LNCAP (cell line): ENCODE results near the gene NPFFR2.

Experiments
- TF ChIP-seq, protein P1 (sequence below): fragments of 450-650 bp; IDR thresholded peaks from 2 replicates; pipeline ENCODE4 v1.5.1; 2017; ENCODE audit warnings: mild to moderate bottlenecking

NPFFR2 gene

GRCh38 chr4:72031868-72032608 lies at the start of gene NPFFR2:
Gene NPFFR2, plus strand, starts transcription at chr4:72032000. Its CDS starts 96,592 bp downstream, at chr4:72128592.
- TF ChIP-seq, protein P1, sequence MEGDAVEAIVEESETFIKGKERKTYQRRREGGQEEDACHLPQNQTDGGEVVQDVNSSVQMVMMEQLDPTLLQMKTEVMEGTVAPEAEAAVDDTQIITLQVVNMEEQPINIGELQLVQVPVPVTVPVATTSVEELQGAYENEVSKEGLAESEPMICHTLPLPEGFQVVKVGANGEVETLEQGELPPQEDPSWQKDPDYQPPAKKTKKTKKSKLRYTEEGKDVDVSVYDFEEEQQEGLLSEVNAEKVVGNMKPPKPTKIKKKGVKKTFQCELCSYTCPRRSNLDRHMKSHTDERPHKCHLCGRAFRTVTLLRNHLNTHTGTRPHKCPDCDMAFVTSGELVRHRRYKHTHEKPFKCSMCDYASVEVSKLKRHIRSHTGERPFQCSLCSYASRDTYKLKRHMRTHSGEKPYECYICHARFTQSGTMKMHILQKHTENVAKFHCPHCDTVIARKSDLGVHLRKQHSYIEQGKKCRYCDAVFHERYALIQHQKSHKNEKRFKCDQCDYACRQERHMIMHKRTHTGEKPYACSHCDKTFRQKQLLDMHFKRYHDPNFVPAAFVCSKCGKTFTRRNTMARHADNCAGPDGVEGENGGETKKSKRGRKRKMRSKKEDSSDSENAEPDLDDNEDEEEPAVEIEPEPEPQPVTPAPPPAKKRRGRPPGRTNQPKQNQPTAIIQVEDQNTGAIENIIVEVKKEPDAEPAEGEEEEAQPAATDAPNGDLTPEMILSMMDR: no peak

DNA sequence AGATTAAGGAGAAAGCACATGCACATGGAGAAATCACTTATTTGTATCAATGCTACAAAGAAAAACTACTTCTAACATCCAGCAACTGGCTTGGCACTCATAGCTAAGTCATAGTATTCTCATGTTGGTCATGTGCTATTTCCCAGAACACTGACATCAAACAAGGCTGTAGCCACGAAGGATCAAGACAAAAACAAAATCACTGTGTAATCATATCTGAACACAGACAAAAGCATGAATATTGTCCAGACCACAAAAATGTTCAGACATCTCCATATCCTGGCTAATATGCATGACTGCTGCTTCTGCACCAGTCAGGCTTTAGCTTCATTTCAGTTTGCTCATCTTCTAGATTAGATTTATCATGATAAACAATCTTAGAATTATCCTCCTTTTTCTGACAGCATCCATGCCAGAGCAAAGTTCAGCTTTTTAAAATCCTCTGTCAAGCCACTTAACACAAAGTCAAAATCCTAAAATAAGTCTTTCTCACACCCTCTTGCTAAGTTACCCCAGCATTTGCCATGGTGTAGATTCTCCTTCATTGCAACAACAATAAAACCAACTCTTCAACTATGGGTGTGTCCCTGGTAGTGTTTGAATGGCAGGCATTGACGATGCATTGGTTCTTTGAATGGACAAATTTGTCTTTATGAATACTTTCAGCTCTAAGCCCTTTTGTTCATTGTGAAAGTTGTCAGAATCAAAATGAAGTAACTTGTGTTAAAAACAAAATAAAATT lies 39.1 kb upstream of the NPFFR2 start:
- TF ChIP-seq, protein P1: no peak

- TF ChIP-seq, protein P1: no peak
Measured at GRCh38 chr4:71994559-71994958, 37.2 kb upstream of the NPFFR2 start.

DNA sequence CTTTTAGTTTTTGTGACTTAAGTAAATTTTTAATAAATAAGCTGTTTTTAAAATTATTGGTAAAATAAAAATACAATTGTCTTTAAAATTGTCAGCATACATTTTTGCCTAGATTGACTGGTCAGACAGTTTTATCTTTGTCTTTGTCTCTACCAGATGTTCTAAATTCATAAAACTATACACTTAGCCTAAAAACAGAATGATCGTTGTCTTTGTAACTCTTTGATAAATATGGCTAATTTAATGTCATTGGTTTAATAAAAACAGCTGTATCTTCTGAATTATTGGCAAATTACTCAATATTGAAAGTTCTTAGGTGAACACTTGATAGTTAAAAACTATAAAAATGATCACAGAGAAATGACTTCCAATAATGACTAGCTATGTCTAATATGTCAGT lies 36.5 kb upstream of the NPFFR2 start:
- TF ChIP-seq, protein P1: no peak

DNA sequence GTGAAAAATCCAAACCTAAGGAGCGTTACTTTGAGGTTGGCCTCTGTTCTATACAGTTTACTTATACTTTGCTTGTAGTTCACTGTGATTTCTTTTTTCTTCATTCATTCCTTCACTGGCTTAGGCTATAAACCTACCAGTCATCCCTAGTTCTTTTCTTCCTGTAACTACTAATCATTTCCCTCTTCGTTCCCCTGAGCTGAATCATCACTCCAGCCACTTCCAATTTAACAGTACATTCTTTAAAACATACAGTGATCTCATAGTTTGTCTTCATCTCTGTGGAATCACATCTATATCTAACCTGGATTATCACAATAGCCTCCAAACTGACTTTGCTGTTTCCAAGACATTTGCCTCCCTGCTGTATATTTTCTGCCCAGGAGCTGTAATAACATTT lies 25.2 kb upstream of the NPFFR2 start:
- TF ChIP-seq, protein P1: no peak

DNA sequence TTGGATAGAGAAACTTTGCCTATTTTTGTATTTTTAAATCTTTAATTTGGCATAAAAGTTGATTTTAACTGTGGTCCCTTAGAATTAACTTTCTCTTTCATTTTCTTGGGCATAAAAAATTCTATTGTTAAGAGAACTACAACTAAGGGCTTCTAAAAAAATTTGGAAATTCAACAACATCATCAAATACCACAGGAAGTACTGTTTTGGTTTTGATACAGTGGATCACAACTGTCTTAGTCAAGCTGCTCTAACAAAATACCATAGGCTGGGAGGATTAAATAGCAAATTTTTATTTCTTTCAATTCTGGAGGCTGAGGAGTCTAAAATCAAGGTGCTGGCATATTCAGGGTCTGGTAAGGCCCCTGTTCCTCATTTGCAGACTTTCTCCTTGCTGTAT lies 19.9 kb upstream of the NPFFR2 start:
- TF ChIP-seq, protein P1: no peak

DNA sequence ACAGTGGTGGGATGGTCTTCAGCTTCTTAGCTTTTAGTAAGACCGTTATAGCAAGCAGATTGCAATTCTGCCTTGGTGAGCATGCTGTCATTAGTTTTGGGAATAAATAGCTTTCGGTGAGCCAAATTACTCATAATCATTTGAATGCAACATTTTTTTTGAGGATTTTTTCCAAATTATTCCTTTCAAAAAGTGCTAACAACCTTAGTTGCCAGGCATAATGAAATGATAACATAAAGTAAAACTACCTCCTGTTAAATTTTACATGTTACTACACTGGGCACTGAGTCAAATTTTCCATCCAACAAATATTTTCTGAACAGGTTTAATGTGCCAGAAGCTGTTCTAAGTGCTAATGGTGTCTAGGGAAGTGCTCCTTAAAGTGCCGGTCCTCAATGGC lies 15.8 kb upstream of the NPFFR2 start:
- TF ChIP-seq, protein P1: no peak
